ENCODE results near the gene COQ8B.

Gene COQ8B

DNA sequence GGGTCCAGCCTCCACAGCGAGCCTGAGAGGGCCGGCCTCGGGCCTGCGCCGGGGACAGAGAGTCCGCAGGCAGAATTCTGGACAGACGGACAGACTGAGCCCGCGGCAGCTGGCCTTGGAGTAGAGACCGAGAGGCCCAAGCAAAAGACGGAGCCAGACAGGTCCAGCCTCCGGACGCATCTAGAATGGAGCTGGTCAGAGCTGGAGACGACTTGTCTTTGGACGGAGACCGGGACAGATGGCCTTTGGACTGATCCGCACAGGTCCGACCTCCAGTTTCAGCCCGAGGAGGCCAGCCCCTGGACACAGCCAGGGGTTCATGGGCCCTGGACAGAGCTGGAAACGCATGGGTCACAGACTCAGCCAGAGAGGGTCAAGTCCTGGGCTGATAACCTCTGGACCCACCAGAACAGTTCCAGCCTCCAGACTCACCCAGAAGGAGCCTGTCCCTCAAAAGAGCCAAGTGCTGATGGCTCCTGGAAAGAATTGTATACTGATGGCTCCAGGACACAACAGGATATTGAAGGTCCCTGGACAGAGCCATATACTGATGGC is 716 bp upstream of the COQ8B start:
- no peak for DNase-seq

DNA sequence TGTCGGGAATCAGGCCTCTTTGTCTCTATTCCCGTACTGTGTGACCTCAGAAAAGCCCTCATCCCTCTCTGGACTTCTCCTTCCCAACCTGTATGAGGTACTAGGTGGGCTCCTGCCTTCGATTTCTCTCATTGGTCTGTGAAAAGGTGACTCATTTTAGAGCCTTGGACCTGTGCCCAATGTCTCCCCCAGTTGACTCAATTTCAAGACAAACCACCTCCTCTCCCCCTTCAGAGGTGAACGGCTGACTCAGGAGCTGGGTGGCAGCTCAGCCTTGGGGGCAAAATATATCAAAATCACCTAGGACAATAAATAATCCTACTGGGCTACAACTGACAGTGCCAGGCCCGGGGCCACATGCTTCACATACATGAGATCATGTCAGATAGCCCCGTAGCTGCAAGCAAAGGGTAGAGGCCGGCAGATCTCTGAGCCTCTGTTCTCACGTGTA is 630 bp downstream of the COQ8B start:
- DNase-seq: peak; percentile 60

DNA sequence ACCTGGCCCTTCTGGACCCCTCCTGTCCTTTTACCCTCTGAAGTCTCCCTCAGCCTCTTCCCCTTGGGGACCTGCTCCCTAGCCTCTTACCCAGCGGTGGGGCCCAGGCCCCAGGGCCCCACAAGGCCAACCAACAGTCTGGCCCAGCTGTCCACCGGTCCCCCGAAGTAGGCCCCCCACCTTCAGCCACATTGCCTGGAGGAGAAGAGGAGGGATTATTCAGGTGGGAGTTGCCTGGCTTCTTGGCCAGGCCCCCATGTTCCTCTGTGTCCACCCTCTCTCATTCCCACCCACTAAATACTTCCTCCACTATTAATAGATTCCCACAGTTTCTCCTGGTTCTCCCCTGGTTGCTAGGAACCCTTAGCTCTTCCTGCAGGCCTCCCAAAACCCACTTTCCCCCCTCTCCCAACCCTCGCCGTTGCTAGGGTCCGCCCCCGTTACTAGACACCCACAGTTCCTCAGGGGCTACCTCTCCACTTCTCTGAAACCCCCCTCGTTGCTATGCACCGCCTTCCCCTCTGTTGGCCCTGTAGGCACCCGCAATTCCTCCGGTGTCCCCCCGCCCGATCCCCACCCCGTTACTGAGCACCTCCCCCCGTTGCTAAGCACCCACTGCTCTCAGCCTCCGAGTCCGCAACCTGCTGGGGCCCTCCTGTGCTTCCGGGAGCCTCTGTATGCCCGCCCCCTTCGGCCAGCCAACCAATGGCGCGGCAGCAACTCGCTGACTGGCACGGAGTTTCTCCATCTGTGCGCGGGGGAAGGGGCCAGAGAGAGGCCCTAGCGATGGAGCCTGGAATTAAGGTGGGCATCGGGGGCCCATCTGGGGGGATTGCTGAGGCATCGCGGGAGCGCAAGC is 2.0 kb downstream of the COQ8B start:
- peak; percentile 97 for DNase-seq

DNA sequence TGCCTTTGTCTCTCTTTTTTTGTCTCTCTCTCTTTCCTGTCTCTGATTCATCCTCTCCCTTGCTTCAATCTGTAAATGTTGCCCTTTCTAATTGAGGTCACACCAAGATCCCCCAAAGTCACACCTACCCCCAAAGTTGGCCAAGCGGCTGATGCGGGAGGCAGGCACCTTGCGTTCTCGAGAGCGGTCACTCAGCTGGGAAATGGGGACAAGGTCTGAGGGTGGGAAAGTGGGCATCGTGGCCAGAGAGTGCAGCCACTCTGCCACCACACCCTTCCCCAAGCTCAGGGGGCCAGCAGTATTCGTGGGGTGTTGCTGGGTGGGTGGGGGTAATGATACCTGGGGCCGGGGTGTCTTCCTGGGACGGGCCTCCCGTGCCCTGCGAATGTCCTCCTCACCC is 2.7 kb downstream of the COQ8B start:
- no peak for DNase-seq

DNA sequence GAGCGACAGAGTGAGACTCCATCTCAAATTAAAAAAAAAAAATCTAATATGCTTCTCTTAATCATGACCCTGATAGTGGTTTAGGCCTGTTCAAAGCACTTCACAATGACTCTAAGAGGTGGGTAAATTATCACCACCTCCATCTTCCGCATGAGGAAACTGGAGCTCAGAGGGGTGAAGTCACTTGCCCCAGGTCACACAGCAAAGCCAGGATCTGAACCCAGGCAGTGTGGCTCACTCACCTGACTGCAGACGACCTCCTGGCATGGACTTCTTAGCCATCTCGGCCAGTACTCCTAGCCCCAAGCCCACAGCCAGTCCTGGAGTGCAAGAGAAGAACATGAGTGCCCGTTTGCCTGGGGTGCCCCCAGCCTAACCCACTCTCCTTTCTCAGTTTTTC is 6.9 kb downstream of the COQ8B start:
- DNase-seq: no peak

DNA sequence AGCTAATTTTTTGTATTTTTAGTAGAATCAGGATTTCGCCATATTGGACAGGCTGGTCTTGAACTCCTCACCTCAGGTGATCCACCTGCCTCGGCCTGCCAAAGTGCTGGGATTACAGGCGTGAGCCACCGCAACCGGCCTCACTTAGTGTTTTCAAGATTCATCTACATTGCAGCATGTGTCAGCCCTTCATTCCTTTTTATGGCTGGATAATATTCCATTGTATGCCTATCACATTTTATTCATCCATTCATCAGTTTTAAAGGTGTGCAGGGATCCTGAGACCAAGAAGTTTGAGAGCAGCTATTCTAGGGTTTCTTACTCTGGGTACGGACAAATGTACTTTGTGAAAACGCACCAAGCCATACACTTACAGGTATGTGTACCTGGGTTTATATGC is 9.1 kb downstream of the COQ8B start:
- no peak for DNase-seq

DNA sequence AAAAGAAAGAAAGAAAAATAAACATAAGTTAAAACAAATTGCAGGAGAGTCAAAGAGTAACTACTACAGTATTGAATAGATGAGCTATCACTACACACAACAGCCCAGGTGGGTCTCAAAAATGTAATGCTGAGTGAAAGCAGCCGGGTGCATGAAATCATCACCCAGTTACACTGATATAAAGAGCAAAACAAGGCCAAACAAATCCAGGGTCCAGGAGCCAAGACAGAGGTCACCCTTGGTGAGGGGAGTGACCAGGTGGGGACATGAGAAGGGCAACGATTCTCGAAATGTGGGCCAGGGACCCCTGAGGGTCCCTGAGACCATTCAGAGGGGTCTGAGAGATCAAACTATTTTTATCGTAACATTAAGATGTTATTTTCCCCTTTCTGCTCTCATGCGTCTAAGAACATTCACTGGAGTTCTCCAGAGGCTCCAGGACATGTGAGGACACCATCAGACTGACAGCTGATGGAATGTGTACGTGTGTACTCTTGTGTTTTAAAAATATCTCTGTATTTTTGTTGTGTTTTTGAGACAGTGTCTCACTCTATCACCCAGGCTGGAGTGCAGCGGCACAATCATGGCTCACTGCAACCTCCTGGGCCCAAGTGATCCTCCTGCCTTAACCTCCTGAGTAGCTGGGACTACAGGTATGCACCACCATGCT is 10.6 kb downstream of the COQ8B start:
- DNase-seq: no peak

DNA sequence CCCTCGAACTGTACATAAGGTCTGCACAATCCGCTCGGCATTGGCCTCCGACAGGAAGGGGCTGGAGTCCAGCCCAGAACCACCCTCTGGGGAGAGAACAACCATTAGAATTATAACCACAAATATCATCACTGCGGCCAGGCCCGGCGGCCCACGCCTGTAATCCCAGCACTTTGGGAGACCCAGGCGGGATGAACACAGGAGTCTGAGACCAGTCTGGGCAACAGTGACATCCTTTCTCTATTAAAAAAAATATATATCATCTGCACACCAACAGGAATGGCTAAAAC is 11.4 kb downstream of the COQ8B start:
- no peak for DNase-seq

DNA sequence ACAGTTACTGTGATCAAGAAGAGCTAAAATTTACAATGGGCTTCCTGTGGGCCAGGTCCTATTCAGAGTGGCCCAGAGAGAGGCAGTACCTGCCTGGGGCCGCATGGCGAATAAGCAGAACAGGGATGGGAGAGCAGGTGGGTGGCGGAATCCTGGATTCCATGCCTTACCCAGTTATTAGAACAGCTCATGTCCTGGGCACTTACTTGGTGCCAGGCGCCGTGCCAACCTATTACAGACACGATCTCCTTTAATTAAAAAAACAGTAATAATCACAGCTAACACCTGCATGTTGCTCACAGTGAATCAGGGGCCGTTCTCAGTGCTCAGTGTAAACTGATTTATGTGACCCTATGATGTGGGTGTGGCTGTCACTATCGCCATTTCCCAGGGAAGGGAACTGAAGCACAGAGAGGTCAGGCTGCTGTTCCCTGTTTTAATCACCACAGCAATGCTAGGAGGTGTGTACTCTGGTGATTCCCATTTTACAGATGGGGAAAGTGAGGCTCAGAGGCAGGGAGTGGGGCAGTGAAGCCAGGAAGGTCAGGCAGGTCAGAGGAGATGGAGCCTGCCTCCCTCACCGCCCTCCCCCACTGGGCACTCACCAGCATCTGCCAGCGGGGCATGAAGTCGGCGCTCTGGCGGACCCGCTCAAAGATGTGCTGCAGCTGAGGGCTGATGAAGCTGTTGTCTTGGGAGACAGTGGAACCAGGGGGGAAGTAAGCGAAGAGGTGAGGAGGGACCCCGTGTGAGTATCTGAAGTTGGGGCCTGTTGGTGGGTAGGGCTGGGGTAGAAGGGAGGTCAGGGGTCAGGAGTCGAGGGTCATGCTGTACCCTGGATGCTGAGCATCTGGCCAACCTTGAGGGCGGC is 12.0 kb downstream of the COQ8B start:
- DNase-seq: no peak

DNA sequence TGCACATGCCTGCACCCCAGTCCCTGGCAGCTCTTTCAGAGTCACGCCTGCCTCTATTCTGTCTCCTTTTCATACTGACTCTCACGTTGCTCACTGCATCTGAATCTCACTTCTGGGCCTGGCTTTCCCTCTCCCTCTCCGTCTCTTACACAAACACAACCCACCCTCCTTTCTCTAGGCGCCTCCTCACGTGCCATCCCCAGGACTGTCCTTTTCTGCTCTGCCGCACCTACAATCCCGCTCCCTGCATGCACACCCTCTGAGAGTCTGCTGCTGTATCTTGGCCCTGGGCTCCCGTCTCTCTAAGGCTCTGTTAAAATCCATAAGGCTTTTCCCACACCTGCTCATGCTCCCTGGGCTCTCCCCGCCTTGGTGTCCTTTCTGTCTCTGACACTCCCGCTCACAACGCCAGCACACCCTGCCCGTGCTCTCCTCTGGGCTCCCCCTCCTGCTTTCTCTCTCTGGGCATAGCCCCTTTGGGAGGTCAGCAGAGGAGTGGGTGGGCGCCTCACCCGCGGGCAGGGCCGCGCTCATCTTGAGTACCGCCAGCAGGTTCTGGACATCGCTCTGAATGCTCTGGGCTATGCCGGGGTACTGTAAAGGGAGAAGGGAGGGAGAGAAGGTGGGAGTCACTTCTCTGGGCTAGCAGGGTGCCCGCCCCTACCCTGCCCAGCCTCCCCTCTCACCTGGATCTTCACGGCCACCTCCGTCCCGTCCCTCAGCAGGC is 13.5 kb downstream of the COQ8B start:
- no peak for DNase-seq

DNA sequence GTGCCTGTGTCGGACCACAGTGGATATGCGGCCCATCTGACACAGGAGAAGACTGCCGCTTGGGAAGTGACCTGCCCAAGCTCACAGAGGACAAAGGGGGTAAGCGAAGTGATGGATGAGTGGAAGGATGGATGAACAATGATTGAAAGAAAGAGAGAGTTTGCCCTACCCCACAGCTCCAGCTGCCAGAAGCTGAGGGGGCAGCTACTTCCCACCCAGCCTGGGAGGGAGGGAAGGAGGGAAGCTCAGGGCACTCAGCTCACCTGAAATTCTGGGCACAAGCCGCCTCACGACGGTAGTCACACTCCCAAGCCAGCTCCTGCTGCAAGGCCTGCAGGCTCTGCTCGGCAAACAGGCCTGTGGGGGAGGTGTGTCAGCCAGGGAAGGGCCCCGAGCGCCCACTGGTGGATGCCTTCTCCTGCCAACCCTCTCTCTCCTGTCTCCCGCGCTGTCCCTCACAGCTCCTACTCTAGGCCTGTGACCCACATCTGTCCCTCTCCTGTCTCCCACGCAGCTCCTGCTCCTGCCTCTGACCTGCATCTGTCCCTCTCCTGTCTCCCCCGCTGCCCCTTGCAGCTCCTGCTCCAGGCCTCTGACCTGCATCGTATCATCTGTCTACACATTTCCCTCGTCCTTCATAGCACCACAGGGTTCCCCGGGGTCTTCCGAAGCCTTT is 14.2 kb downstream of the COQ8B start:
- no peak for DNase-seq

DNA sequence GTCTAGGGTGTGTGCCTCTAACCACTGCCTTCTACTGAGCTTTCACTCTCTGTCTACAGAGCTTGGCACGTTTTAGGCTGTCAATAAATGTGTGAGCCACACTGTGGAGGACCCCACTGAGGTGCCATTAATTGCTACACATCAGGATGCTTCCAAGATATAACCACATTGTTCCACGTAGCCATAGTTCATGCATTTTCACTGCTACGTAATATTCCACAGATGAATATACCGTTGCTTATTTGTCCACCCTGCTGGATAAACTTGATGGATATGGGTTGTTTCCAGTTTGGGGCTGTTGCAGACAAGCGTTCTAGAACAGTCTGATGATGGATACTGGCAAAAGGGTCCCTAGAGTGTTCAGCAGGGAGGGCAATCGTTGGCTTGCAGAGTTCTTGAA is 14.9 kb downstream of the COQ8B start:
- DNase-seq: no peak

DNA sequence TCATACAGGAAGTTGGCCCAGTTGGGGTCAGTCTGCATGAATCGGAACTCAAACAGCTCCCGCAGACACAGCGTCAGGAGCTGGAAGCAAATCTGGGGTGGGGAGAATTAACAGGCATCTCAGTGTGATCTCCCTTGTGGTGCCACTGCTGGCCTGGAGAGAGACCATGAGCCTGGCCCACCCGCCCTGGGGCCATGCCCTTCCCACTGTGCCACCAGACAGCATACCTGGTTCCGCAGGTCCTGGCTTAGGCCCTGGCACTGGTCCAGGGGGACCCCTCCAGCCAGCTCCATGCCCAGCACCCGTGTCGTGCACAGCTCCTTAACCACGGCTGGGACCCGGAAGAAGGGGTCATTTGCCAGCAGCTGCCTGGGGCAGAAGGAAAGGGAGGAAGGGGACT is 16.6 kb downstream of the COQ8B start:
- no peak for DNase-seq

DNA sequence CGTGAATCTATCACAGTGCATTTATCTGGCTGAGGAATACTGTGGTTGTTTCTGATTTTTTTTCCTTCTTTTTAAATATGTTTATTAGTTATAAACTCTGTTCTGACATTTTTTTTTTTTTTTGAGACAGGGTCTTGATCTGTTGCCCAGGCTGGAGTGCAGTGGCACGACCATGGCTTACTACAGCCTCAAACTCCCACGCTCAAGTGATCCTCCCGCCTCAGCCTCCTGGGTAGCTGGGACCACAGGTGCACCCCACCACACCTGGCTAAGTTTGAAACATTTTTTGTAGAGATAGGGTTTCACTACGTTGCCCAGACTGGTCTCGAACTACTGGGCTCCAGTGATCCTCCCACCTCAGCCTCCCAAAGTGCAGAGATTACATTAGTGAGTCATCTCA is 19.7 kb downstream of the COQ8B start:
- no peak for DNase-seq

DNA sequence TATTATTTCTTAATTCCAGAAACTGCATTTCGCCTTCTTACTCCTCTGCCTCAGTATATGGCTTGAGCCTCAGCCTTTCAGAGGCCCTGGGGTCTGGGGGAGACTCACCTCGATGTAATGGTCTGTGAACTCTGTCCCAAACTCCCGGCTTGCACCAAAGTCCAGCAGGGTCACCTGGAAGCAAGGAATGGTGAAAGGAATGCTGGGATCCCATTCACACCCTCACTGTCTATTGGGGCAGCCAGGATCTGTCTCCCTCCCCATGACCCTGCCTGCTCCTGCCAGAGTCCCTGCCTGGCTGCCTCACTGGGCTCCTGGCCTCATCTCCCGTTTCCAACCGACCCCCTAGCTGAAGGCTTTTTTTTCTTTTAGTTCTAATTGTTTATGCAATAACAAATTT is 20.8 kb downstream of the COQ8B start:
- DNase-seq: no peak

DNA sequence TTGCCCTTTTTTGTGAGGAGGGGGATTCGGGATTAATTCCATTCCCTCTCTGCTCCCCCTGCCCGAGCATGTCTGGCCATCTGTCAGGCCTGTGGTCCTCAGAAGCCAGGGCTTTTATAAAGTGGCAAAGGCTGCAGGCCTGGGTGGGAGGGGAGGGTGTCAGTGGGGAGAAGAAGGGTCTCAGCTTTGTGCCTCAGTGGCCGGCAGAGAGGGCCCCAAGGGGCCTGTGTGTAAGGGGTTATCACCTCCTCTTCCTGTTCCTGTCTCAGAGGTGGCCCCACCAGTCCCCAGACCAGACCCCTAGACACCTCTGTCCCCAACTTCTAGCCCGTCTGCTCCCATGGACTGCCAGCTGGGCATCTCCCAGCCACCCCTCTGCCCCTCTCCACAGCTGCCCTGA is 22.8 kb downstream of the COQ8B start:
- no peak for DNase-seq

DNA sequence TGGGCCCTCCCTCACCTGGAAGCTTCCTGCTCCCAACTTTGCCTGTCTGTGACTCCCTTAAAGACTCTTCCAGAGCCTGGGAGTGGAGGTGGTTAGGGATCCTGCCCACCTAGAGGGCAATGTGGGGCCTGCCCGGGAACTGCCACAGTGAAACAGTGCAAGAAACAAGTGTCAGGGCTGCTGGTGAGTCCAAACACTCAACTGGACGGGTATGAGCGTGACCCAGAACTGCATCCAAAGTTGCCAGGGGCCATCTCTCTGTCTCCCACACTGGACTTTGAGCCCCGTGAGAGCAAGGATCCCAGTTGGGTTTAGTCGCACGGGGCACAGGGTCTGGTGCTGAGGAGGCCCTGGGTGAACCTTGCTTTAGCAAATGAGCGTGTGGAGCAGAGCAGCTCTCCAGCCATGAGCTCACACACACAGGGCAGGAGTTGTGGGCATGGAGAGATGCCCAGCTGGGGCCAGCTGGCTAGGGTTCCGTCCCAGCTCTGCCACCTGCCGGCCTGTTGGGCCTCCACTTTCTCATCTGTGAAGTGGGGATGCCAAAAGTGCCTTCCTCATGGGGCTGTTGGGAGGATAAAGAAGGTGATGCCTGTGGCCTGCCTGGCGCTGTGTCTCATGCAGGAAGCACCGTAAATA is 23.4 kb downstream of the COQ8B start:
- DNase-seq: no peak

DNA sequence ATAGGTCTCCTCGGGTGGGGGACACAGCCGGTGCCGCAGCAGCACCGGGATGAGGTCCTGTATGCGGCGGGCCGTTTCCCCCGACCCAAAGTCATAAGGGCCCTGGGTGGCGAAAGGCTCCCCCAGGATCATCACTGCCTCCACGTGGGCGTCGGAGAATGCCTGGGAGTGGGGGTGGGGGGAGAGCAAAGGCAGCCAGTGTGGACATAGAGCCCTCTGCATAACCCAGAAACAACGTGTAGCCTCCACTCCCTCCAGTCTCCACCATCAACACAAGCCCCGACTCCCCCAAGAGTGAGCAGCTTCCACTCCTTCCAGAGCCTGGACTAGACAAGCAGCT is 24.5 kb downstream of the COQ8B start:
- DNase-seq: no peak

DNA sequence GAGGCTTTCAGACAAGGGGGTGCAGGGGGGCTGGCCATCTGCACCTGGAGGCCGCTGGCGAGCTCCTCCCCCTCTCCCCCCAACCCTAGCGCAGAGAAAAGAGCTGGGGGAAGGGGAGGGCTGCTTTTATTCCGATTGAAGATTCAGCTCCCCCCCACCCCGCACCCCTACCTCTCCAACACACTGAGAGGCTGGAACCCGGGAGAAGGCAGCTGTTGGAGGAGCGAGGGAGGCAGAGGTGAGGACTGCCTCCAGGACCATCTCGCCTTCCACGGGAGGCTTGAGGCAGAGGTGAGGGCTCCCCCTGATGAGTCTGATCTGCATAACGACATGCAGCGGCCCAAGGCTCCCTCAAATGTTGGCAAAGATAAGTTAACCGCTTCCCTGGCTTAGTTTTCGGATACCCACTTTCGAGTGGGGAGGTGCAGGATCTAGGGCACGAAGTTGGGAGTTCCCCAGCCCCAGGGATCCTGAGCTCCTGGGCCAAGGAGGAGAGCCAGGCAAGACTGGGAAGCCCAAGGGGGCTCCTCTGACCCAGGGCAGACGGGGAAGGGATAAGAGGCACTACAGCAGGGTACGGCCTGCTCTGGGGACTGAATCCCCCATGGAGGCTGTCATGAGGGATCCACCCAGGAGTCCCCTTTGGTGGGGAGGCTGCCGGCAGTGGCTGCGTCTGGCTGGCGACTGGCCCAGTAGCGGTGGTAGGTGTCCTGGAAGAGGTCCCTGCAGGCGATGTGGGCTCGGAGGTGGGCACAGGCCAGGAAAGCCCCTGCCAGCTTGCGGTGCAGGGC is 25.1 kb downstream of the COQ8B start:
- no peak for DNase-seq

DNA sequence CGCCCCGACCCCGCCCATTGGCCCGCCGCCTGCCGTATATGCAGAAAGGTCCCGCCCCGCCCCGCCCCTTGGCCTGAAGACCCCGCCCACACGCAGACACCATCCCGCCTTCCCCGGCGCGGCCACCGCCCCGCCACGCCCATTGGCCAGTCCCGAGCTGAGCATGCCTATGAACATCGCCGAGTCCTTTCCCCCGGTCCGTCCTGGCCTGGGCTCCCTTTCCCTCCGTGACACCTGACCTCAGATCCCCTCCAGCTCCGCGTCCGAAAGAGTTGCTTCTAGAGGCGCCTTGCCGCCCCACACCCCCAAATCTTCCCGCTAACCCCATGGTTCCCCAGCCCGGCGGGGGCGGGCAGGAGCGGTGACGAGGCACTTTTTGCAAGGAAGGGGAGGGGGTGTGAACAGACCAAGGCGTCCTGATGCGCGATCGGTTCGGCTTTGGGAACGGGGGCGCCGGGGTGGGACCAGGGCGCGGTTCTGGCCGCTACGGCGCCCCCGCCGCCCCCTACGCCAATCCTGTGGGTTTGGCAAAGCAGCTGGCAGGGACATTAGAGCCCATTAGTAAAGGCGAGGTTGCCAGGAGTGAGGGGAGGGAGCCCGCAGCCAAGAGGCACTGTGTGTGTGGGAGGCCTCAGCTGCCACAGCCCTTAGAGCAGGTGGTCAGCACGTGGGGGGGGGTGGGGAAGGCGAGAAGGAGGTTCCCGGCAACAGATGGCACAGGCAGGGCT is 25.8 kb downstream of the COQ8B start:
- peak; percentile 93 for DNase-seq
